GM11168 (cell line): ENCODE measurements around the gene ADRA2C.

Experiments used
- in situ Hi-C: fragments of 300-500 bp; cut with MboI; formaldehyde crosslinking; loops from one replicate; pipeline ENCODE4 v1.12.0; 2022; ENCODE audit warnings: low sequenced_read_pairs; ENCODE audit not compliant: unreplicated experiment

Gene ADRA2C

GRCh38 chr4:3753726-3754412 is 12.3 kb upstream of the ADRA2C start:
- in situ Hi-C loops, result no loop called here

- in situ Hi-C loops, result no loop called here
Measured at GRCh38 chr4:3756343-3757059, 9.7 kb upstream of the ADRA2C start.

- in situ Hi-C loops, result no loop called here
Measured at GRCh38 chr4:3759236-3759635, 6.9 kb upstream of the ADRA2C start.

- in situ Hi-C loops, result no loop called here
Measured at GRCh38 chr4:3760346-3760745, 5.8 kb upstream of the ADRA2C start.

GRCh38 chr4:3760841-3761240 is 5.3 kb upstream of the ADRA2C start:
- in situ Hi-C loops, result no loop called here

DNA sequence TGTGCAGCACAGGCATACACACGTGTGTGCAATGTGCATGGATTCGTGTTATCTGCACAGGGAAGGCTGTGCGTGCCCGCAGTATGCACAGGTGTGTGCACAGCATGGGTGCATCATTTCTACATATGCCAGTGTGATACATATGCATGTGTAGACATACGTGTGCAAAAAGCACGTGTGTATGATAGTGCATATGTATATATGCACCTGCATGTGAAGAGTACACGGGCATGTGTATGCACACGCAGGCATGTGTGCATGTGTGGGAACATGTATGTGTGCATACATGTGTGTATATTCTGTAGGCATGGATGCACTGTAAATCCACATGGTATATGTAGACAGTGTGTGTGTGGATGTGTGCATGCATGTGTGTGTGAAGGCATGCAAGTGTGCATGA is 3.9 kb upstream of the ADRA2C start:
- in situ Hi-C loops, result no loop called here

GRCh38 chr4:3762753-3763549 is 3.2 kb upstream of the ADRA2C start:
- in situ Hi-C loops, result no loop called here

- in situ Hi-C loops, result no loop called here
Measured at GRCh38 chr4:3765271-3766035, 732 bp upstream of the ADRA2C start.

GRCh38 chr4:3766785-3767569 is 792 bp downstream of the ADRA2C start:
- in situ Hi-C loops, result no loop called here

DNA sequence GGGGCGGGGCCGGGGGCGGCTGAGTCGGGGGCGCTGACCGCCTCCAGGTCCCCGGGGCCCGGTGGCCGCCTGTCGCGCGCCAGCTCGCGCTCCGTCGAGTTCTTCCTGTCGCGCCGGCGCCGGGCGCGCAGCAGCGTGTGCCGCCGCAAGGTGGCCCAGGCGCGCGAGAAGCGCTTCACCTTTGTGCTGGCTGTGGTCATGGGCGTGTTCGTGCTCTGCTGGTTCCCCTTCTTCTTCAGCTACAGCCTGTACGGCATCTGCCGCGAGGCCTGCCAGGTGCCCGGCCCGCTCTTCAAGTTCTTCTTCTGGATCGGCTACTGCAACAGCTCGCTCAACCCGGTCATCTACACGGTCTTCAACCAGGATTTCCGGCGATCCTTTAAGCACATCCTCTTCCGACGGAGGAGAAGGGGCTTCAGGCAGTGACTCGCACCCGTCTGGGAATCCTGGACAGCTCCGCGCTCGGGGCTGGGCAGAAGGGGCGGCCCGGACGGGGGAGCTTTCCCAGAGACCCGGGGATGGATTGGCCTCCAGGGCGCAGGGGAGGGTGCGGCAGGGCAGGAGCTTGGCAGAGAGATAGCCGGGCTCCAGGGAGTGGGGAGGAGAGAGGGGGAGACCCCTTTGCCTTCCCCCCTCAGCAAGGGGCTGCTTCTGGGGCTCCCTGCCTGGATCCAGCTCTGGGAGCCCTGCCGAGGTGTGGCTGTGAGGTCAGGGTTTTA is 1.5 kb downstream of the ADRA2C start:
- in situ Hi-C loops, result no loop called here

DNA sequence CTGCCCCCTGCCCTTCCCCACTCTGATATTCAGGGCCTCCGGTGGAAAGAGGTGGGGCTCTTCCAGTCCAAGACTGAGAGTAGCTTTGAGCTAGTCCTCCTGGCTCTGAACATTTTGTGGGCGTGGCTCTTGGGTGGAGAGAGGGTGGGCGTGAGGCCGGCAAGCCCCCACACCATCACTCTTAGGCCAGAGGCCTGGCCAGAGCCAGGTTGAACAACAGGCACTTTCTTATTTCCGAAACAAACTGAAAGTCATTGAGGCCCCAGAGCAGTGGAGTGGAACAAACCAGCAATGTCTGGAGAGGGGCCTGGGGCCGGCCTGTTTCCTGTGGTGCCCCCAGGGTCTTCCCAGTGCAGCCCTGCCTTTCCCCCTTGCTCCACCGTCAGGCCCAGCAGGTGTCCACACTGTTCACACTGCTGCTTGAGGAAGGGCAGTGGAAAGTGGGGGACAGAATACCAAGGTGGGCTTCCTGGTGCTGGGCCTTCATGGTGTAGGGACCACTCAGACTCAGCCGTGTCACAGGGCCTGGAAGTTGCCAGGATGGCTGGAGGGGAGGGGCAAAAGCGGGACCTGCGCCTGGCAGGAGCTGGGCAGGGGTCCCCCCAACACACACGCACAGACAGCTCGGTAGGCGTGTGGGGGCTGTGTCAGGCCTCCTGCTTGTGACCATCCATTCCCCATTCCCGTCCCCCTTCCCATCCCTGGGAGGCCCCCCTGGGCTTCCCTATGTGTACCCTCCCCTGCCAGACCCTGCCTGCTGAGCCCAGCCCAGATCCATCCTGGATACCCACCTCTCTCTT is 2.9 kb downstream of the ADRA2C start:
- in situ Hi-C loops, result no loop called here

DNA sequence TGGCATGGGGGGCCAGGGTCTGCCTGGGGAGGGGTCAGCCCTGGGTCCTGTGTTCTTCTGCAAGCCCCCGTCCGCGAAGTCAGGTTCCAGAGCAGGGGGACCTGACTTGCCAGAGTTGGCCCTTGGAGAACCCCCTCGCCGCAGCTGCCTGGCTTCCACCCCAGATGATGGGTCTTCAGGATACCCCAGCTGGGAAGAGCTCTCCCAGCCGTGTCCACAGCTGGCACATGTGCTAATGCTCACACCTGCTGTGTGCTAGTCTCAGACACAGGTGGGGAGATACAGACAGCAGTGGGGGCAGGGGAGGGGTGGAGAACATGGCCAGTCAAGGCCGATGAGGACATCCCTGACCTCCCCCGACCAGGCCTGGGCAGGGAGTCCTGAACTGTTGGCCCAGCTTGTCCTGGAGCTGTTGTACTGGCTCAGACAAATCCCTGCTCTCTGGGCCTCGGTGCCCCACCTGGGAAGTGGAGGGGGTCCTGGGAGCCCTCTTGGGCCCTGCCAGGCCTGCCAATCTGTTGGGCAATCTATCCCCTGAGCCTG is 3.5 kb downstream of the ADRA2C start:
- in situ Hi-C loops, result no loop called here

GRCh38 chr4:3770323-3771163 is 4.4 kb downstream of the ADRA2C start:
- in situ Hi-C loops, result no loop called here

GRCh38 chr4:3771164-3771809 is 5.1 kb downstream of the ADRA2C start:
- in situ Hi-C loops, result no loop called here

- in situ Hi-C loops, result no loop called here
Measured at GRCh38 chr4:3771939-3772495, 5.8 kb downstream of the ADRA2C start.

- in situ Hi-C loops, result no loop called here
Measured at GRCh38 chr4:3772632-3773031, 6.4 kb downstream of the ADRA2C start.
